GM18519 (cell line): ENCODE data around the gene PPP1R27.

Experiments
- ATAC-seq: cut with Tn5 transposase; IDR thresholded peaks from one replicate; pipeline ENCODE4 v1.9.1; 2021; ENCODE audit warnings: mild to moderate bottlenecking, moderate library complexity; ENCODE audit not compliant: unreplicated experiment, low FRiP score

Gene PPP1R27

GRCh38 chr17:81807210-81807719 is 27.6 kb downstream of the PPP1R27 start:
- ATAC-seq: no peak

- no peak for ATAC-seq
These were observed 28.2 kb downstream of the PPP1R27 start for GRCh38 chr17:81806461-81807209.

GRCh38 chr17:81805707-81806460 is 29.0 kb downstream of the PPP1R27 start:
- ATAC-seq: no peak

- ATAC-seq: no peak
These were observed 30.1 kb downstream of the PPP1R27 start for GRCh38 chr17:81804559-81805399.

GRCh38 chr17:81803728-81804558 is 30.9 kb downstream of the PPP1R27 start, which contains the start of gene GCGR:
TSS of gene GCGR (plus strand) at chr17:81804150. CDS start at chr17:81809019, 4,869 bp downstream.
- no peak for ATAC-seq

GRCh38 chr17:81802856-81803643 is 31.8 kb downstream of the PPP1R27 start:
- no peak for ATAC-seq

- no peak for ATAC-seq
These were observed 32.6 kb downstream of the PPP1R27 start for GRCh38 chr17:81802048-81802758.

GRCh38 chr17:81801327-81801726 is 33.5 kb downstream of the PPP1R27 start:
- no peak for ATAC-seq

GRCh38 chr17:81794509-81794908 is 40.3 kb downstream of the PPP1R27 start:
- ATAC-seq: no peak

GRCh38 chr17:81794074-81794476 is 40.8 kb downstream of the PPP1R27 start:
- no peak for ATAC-seq

GRCh38 chr17:81792675-81793615 is 41.9 kb downstream of the PPP1R27 start:
- no peak for ATAC-seq
